ENCODE results near the gene NTN5. TPM values are rescaled to one million over a fixed set of nuclear protein-coding genes. Genes with fewer than 3 reads are reported as not detected.

NTN5 gene
- total and polyA plus RNA-seq, 2 experiments from 2014 or later: 0.52 to 0.94 TPM

DNA sequence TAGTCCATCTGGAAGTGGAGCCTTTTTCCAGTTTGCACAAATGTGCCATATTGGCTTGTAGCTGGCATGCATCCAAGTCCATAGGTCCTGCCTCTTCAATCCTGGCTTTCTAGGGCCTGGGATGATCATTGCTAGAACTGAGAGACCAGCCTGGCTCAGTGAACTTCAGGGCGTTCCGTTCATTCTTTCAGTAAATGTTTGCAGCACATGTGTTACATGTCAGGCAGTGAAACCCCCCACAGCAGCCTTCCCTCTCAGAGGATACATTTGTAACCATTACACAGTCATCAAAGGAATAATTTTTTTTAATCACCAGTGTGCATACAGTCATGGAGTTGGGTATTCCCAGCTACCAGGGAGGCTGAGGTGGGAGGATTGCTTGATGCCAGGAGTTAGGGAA lies 32.6 kb upstream of the NTN5 start:
- DNase-seq (ENCODE audit: low spot score): no peak
- Mint-ChIP-seq H3K27me3 (ENCODE audit: insufficient read depth, low read depth, poor library complexity) (peaks cover 11% of the 10 kb centered on the region), H3K36me3 (ENCODE audit: low read depth) (peaks cover 36% of the 10 kb centered on the region), H3K4me3 (no peak overlapping the region), H3K9me3 (peaks cover 11% of the 10 kb centered on the region), H3K27ac (no peak overlapping the region), H3K4me1 (peaks cover 9% of the 10 kb centered on the region)
- no peaks in the 10 kb centered on the region for H3K79me2 ChIP-seq (replicated peaks; ENCODE audit: insufficient read depth)
- H3K27me3 ChIP-seq (ENCODE audit: insufficient read depth): no peaks in the 10 kb centered on the region
- H3K4me2 ChIP-seq: no peak overlapping the region
- H2AFZ ChIP-seq: no peak overlapping the region
- H3F3A ChIP-seq (replicated peaks; ENCODE audit: low read depth): 0 out of 2 replicates have a peak, but pooled peaks cover 4% of the 10 kb centered on the region
- TF ChIP-seq, protein P1, sequence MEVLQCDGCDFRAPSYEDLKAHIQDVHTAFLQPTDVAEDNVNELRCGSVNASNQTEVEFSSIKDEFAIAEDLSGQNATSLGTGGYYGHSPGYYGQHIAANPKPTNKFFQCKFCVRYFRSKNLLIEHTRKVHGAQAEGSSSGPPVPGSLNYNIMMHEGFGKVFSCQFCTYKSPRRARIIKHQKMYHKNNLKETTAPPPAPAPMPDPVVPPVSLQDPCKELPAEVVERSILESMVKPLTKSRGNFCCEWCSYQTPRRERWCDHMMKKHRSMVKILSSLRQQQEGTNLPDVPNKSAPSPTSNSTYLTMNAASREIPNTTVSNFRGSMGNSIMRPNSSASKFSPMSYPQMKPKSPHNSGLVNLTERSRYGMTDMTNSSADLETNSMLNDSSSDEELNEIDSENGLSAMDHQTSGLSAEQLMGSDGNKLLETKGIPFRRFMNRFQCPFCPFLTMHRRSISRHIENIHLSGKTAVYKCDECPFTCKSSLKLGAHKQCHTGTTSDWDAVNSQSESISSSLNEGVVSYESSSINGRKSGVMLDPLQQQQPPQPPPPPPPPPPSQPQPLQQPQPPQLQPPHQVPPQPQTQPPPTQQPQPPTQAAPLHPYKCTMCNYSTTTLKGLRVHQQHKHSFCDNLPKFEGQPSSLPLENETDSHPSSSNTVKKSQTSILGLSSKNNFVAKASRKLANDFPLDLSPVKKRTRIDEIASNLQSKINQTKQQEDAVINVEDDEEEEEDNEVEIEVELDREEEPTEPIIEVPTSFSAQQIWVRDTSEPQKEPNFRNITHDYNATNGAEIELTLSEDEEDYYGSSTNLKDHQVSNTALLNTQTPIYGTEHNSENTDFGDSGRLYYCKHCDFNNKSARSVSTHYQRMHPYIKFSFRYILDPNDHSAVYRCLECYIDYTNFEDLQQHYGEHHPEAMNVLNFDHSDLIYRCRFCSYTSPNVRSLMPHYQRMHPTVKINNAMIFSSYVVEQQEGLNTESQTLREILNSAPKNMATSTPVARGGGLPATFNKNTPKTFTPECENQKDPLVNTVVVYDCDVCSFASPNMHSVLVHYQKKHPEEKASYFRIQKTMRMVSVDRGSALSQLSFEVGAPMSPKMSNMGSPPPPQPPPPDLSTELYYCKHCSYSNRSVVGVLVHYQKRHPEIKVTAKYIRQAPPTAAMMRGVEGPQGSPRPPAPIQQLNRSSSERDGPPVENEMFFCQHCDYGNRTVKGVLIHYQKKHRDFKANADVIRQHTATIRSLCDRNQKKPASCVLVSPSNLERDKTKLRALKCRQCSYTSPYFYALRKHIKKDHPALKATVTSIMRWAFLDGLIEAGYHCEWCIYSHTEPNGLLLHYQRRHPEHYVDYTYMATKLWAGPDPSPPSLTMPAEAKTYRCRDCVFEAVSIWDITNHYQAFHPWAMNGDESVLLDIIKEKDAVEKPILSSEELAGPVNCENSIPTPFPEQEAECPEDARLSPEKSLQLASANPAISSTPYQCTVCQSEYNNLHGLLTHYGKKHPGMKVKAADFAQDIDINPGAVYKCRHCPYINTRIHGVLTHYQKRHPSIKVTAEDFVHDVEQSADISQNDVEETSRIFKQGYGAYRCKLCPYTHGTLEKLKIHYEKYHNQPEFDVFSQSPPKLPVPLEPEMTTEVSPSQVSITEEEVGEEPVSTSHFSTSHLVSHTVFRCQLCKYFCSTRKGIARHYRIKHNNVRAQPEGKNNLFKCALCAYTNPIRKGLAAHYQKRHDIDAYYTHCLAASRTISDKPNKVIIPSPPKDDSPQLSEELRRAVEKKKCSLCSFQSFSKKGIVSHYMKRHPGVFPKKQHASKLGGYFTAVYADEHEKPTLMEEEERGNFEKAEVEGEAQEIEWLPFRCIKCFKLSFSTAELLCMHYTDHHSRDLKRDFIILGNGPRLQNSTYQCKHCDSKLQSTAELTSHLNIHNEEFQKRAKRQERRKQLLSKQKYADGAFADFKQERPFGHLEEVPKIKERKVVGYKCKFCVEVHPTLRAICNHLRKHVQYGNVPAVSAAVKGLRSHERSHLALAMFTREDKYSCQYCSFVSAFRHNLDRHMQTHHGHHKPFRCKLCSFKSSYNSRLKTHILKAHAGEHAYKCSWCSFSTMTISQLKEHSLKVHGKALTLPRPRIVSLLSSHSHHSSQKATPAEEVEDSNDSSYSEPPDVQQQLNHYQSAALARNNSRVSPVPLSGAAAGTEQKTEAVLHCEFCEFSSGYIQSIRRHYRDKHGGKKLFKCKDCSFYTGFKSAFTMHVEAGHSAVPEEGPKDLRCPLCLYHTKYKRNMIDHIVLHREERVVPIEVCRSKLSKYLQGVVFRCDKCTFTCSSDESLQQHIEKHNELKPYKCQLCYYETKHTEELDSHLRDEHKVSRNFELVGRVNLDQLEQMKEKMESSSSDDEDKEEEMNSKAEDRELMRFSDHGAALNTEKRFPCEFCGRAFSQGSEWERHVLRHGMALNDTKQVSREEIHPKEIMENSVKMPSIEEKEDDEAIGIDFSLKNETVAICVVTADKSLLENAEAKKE (CRISPR knock-in tag; IDR thresholded peaks at IDR 0.05): no peak
- TF ChIP-seq ZNF331 (CRISPR knock-in tag; IDR thresholded peaks at IDR 0.05; ENCODE audit: low read depth) (no peak), JUNB (IDR thresholded peaks at IDR 0.05; ENCODE audit: unreplicated experiment) (no peak), NANOG (IDR thresholded peaks at IDR 0.05; ENCODE audit: borderline replicate concordance) (no peak), EZH2phosphoT487 (IDR thresholded peaks at IDR 0.05; ENCODE audit: unreplicated experiment) (no peak), STAT1 (IDR thresholded peaks at IDR 0.05; ENCODE audit: unreplicated experiment) (no peak), POLR2AphosphoS5 (IDR thresholded peaks at IDR 0.05; ENCODE audit: low read depth) (no peak), ZNF114 (CRISPR knock-in tag; IDR thresholded peaks at IDR 0.05) (no peak), EZH2 (IDR thresholded peaks at IDR 0.05; ENCODE audit: low read depth, unreplicated experiment) (no peak), CREB1 (CRISPR knock-in tag; IDR thresholded peaks at IDR 0.05; ENCODE audit: low read depth) (no peak)
- TF ChIP-seq, protein P2, sequence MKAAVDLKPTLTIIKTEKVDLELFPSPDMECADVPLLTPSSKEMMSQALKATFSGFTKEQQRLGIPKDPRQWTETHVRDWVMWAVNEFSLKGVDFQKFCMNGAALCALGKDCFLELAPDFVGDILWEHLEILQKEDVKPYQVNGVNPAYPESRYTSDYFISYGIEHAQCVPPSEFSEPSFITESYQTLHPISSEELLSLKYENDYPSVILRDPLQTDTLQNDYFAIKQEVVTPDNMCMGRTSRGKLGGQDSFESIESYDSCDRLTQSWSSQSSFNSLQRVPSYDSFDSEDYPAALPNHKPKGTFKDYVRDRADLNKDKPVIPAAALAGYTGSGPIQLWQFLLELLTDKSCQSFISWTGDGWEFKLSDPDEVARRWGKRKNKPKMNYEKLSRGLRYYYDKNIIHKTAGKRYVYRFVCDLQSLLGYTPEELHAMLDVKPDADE (IDR thresholded peaks at IDR 0.05): no peak
- TF ChIP-seq, protein P3, sequence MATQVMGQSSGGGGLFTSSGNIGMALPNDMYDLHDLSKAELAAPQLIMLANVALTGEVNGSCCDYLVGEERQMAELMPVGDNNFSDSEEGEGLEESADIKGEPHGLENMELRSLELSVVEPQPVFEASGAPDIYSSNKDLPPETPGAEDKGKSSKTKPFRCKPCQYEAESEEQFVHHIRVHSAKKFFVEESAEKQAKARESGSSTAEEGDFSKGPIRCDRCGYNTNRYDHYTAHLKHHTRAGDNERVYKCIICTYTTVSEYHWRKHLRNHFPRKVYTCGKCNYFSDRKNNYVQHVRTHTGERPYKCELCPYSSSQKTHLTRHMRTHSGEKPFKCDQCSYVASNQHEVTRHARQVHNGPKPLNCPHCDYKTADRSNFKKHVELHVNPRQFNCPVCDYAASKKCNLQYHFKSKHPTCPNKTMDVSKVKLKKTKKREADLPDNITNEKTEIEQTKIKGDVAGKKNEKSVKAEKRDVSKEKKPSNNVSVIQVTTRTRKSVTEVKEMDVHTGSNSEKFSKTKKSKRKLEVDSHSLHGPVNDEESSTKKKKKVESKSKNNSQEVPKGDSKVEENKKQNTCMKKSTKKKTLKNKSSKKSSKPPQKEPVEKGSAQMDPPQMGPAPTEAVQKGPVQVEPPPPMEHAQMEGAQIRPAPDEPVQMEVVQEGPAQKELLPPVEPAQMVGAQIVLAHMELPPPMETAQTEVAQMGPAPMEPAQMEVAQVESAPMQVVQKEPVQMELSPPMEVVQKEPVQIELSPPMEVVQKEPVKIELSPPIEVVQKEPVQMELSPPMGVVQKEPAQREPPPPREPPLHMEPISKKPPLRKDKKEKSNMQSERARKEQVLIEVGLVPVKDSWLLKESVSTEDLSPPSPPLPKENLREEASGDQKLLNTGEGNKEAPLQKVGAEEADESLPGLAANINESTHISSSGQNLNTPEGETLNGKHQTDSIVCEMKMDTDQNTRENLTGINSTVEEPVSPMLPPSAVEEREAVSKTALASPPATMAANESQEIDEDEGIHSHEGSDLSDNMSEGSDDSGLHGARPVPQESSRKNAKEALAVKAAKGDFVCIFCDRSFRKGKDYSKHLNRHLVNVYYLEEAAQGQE (IDR thresholded peaks at IDR 0.05; ENCODE audit: unreplicated experiment): no peak
- TF ChIP-seq, protein P4, sequence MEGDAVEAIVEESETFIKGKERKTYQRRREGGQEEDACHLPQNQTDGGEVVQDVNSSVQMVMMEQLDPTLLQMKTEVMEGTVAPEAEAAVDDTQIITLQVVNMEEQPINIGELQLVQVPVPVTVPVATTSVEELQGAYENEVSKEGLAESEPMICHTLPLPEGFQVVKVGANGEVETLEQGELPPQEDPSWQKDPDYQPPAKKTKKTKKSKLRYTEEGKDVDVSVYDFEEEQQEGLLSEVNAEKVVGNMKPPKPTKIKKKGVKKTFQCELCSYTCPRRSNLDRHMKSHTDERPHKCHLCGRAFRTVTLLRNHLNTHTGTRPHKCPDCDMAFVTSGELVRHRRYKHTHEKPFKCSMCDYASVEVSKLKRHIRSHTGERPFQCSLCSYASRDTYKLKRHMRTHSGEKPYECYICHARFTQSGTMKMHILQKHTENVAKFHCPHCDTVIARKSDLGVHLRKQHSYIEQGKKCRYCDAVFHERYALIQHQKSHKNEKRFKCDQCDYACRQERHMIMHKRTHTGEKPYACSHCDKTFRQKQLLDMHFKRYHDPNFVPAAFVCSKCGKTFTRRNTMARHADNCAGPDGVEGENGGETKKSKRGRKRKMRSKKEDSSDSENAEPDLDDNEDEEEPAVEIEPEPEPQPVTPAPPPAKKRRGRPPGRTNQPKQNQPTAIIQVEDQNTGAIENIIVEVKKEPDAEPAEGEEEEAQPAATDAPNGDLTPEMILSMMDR (conservative IDR thresholded peaks at IDR 0.05; ENCODE audit: low read depth in 2 of 2): no peak
- H3K4me3 ChIP-seq: no peak overlapping the region
- no peaks in the 10 kb centered on the region for H3K9me2 ChIP-seq (ENCODE audit: insufficient read depth)
- H3K27ac ChIP-seq (ENCODE audit: low read depth): no peak overlapping the region
- H3K36me3 ChIP-seq (ENCODE audit: insufficient read depth): no peaks in the 10 kb centered on the region
- no peaks in the 10 kb centered on the region for H4K20me1 ChIP-seq (replicated peaks; ENCODE audit: insufficient read depth)
- no peak for ATAC-seq
- H3K4me1 ChIP-seq (ENCODE audit: insufficient read depth): peaks cover 7% of the 10 kb centered on the region; the same call in 1 of the 2 replicates
